Measurements from ENCODE around the gene RALGPS1. TPM values are rescaled to one million over a fixed set of nuclear protein-coding genes. Genes with fewer than 3 reads are reported as not detected.

The RALGPS1 gene
- total RNA-seq, 1 donor from 2014 or later = 30.7 TPM

GRCh38 chr9:127061411-127061810, 146.8 kb downstream of the RALGPS1 start:
- DNase-seq (ENCODE audit: low spot score) = no peak
- peaks cover 3% of the 10 kb centered on the region for H3K4me1 ChIP-seq
- no peak overlapping the region for H3K4me3 ChIP-seq
- Mint-ChIP-seq H3K36me3 (peaks cover 2% of the 10 kb centered on the region), H3K4me1 (peaks cover 7% of the 10 kb centered on the region), H3K27ac (no peak overlapping the region), H3K27me3 (ENCODE audit: insufficient read depth, low read depth) (no peaks in the 10 kb centered on the region), H3K4me3 (no peak overlapping the region), H3K9me3 (no peaks in the 10 kb centered on the region)
- no peaks in the 10 kb centered on the region for H3K9me3 ChIP-seq (ENCODE audit: low read depth)
- H4K20me1 ChIP-seq (ENCODE audit: low read depth) = no peaks in the 10 kb centered on the region
- TF ChIP-seq EZH2 (IDR thresholded peaks at IDR 0.05) (no peak), EZH2phosphoT487 (IDR thresholded peaks at IDR 0.05) (no peak), CTCF (IDR thresholded peaks at IDR 0.05) (no peak)
- H3K79me2 ChIP-seq (ENCODE audit: low read depth) = no peaks in the 10 kb centered on the region
- H2AFZ ChIP-seq (replicated peaks) = no peak overlapping the region
- H3K27ac ChIP-seq = no peak overlapping the region
- no peaks in the 10 kb centered on the region for H3K27me3 ChIP-seq
- H3K36me3 ChIP-seq = no peaks in the 10 kb centered on the region
- no peak overlapping the region for H3K4me2 ChIP-seq
- no peak overlapping the region for H3K9ac ChIP-seq
- H3F3A ChIP-seq (ENCODE audit: low read depth) = no peaks in the 10 kb centered on the region

GRCh38 chr9:127064335-127064734, 149.8 kb downstream of the RALGPS1 start:
- Mint-ChIP-seq H3K9me3 (no peaks in the 10 kb centered on the region), H3K36me3 (peaks cover 2% of the 10 kb centered on the region), H3K27me3 (ENCODE audit: insufficient read depth, low read depth) (no peaks in the 10 kb centered on the region), H3K27ac (no peak overlapping the region), H3K4me1 (no peaks in the 10 kb centered on the region), H3K4me3 (no peak overlapping the region)
- Histone ChIP-seq H3K79me2 (ENCODE audit: low read depth) (no peaks in the 10 kb centered on the region), H4K20me1 (ENCODE audit: low read depth) (no peaks in the 10 kb centered on the region), H3K9ac (no peak overlapping the region), H3K4me3 (no peak overlapping the region), H3K27me3 (no peaks in the 10 kb centered on the region), H3K27ac (no peak overlapping the region), H2AFZ (replicated peaks) (no peak overlapping the region), H3K4me2 (no peak overlapping the region), H3K9me3 (ENCODE audit: low read depth) (no peaks in the 10 kb centered on the region), H3K4me1 (no peaks in the 10 kb centered on the region), H3K36me3 (no peaks in the 10 kb centered on the region), H3F3A (ENCODE audit: low read depth) (no peaks in the 10 kb centered on the region)
- no peak for DNase-seq (ENCODE audit: low spot score)
- TF ChIP-seq EZH2phosphoT487 (IDR thresholded peaks at IDR 0.05) = no peak
- TF ChIP-seq EZH2 (IDR thresholded peaks at IDR 0.05) = no peak

GRCh38 chr9:127065592-127065991, 151.0 kb downstream of the RALGPS1 start:
- no peaks in the 10 kb centered on the region for H3K27me3 ChIP-seq

More at GRCh38 chr9:127065592-127065991, 151.0 kb downstream of the RALGPS1 start:
- no peak for DNase-seq (ENCODE audit: low spot score)
- no peaks in the 10 kb centered on the region for H3K79me2 ChIP-seq (ENCODE audit: low read depth)
- Mint-ChIP-seq H3K36me3 (peaks cover 2% of the 10 kb centered on the region), H3K4me1 (no peaks in the 10 kb centered on the region), H3K27me3 (ENCODE audit: insufficient read depth, low read depth) (no peaks in the 10 kb centered on the region), H3K9me3 (no peaks in the 10 kb centered on the region), H3K4me3 (no peak overlapping the region), H3K27ac (no peak overlapping the region)
- no peaks in the 10 kb centered on the region for H4K20me1 ChIP-seq (ENCODE audit: low read depth)
- H3K4me1 ChIP-seq = no peaks in the 10 kb centered on the region
- H3F3A ChIP-seq (ENCODE audit: low read depth) = no peaks in the 10 kb centered on the region
- no peak overlapping the region for H3K4me2 ChIP-seq
- no peak overlapping the region for H3K9ac ChIP-seq
- no peaks in the 10 kb centered on the region for H3K36me3 ChIP-seq
- H3K9me3 ChIP-seq (ENCODE audit: low read depth) = no peaks in the 10 kb centered on the region
- no peak overlapping the region for H3K4me3 ChIP-seq
- no peak overlapping the region for H3K27ac ChIP-seq
- no peak overlapping the region for H2AFZ ChIP-seq (replicated peaks)
- TF ChIP-seq CTCF (IDR thresholded peaks at IDR 0.05) (no peak), EZH2phosphoT487 (IDR thresholded peaks at IDR 0.05) (no peak), EZH2 (IDR thresholded peaks at IDR 0.05) (no peak)
